GM19238 (cell line): ENCODE measurements around the gene ADGRL3.

Experiments
- DNase-seq: peaks from one replicate; pipeline ENCODE4 v3.0.0; 2011; ENCODE audit warnings: low spot score; ENCODE audit not compliant: insufficient read length

The ADGRL3 gene

GRCh38 chr4:61425315-61425714 lies 225.2 kb downstream of the ADGRL3 start:
- DNase-seq: no peak

- DNase-seq: no peak
These were observed 226.1 kb downstream of the ADGRL3 start for GRCh38 chr4:61426229-61426628.

- no peak for DNase-seq
These were observed 227.1 kb downstream of the ADGRL3 start for GRCh38 chr4:61427099-61427817.

DNA sequence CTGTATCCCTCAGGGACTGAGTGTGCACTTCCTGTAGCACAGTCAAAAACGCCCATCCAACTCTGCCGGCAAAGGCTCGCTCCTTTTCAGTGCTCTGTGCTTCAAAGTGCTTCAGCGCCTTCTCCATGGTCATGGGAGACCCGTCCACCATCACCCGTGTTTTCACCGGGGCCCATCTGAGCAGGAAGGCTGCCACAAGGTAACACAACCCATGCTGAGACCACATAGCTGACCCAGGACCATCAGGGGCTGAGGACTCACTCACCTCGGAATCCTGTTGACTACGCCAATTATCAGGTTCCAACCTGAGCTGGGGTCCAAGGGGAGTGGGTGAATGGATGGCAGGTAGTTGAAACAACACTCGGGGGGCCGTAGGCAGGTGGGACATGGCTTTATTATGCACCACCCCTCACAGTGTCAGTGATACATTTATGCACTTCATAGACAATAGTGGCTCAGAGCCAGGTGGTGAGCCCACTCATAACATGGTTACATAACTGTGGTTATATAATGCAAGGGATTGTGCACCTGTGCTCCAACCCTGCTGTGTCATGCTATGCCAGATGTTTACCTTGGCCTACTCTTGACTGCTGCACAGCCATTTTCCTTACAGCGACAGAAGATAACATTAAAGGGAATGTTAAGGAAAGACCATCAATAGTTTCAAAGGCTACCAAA lies 227.8 kb downstream of the ADGRL3 start:
- DNase-seq: no peak

DNA sequence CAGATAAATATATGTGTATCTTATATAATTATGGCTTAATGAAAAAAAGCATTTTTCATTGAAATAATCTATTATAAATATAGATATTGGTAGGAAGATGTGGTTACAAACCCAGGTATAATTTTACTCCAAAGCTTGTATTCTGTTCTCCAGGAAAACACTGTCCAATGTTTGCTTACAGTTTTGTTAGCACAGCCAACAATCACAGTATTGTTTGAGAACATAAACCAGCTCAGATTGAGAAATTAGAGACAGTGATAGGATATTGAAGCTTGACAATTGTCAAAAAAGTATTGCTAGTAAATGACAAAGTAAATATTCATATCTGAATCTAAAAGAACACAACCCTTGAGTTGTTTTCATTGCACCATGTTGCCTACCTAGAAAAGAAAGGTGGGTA lies 228.8 kb downstream of the ADGRL3 start:
- no peak for DNase-seq

DNA sequence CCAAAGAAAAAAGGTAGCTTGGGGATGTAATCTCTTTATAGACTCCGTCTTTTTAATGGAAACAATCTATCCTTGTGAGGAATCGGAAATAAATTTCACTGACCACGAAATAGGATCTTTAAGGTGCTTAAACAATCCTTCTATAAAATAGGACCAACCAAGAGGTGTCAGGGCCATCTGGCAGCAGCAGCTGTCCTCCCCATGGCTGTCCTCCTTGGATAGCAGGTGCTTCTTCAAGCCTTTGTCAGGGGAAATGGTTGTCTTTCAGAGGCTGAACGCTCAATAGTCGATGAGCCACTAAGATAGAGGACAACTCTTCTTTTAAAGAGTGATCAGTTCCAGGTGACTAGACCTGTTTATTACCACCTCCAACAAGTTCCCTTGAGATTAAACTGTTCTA lies 231.0 kb downstream of the ADGRL3 start:
- no peak for DNase-seq

GRCh38 chr4:61437923-61438322 lies 237.8 kb downstream of the ADGRL3 start:
- no peak for DNase-seq

DNA sequence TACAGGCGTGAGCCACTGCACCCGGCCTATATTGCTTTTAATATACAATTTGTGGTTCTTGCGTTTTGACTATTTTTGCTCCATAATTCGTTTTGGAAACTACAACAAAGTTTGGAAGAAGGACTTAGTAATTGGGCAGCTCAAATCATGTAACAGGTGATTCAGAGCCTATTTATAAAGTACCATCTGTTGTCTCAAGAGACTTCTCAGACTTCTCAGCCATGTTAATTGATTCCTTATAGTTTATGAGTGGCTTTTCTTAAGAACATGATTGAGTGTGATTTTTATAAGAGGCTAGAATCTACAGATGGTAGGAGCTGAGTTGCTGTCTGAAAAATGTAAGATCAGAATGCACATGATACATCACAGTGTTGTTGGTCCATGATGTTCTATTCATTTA lies 240.2 kb downstream of the ADGRL3 start:
- DNase-seq: no peak

- no peak for DNase-seq
These were observed 242.8 kb downstream of the ADGRL3 start for GRCh38 chr4:61442936-61443335.

GRCh38 chr4:61443813-61444510 lies 243.8 kb downstream of the ADGRL3 start:
- DNase-seq: no peak

DNA sequence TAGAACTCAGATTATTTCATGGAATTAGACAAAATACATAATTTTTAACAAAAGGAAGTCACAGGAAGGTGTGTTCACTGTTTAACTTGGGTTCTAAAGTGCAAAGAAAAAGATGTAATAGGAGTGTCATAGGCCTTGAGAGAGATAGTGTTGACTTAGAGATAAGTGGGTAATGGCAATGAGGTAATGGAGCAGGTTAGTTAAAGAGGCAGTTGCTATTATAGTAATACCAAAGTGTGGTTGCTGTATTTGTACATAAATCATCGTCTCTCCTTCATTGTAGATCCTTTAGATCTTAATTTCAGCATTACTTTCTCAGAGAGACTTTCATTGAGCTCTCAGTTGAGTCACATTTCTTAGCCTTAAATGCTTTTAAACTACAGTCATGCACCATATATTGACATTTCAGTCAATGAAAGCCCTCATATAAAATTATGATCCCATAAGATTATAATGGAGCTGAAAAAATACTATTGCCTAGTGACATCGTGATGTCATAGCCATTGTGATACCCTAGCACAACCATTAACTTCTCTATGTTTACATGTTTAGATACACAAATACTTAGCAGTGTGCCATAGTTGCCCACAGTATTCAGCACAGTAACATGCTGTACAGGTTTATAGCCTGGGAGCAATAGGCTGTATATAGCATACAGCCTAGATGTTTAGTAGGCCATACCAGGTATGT lies 245.4 kb downstream of the ADGRL3 start:
- DNase-seq: no peak

DNA sequence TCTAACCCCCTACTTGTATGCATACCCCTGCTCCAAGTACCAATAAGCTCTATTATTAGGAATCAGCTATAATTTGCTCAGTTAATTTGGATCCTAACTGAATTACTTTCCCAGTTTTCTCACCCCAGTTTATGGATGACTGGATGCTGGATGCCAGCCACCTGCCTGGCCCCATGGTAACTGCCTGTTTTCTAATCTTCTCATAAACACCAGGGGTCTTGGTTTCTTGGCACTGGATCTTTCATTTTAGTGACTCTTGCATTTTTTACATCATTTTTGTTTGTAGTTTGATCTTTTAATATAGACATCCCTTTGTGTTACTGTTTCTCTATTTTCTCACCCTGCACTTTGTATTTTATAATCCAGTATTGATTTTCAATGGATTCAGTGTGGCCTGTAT lies 246.8 kb downstream of the ADGRL3 start:
- no peak for DNase-seq

DNA sequence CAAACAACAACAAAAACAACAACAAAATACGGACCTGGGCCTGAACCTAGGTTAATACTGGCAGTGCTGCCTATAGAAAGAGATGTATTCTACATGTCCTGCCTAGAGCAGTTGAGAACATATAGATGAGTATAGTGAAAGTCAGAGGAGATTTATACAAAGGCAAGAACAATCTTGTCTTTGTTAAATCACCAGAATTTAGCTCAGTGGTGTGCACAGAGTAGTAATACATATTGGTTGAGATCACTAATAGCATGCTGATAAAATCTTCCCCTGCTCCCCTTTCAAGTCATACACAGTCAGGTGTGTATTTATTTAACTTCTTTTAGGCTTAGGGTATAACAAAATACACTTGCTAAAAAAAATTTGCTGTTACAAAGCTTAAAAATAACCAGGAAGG lies 247.8 kb downstream of the ADGRL3 start:
- DNase-seq: no peak

GRCh38 chr4:61451935-61452334 lies 251.8 kb downstream of the ADGRL3 start:
- DNase-seq: no peak

DNA sequence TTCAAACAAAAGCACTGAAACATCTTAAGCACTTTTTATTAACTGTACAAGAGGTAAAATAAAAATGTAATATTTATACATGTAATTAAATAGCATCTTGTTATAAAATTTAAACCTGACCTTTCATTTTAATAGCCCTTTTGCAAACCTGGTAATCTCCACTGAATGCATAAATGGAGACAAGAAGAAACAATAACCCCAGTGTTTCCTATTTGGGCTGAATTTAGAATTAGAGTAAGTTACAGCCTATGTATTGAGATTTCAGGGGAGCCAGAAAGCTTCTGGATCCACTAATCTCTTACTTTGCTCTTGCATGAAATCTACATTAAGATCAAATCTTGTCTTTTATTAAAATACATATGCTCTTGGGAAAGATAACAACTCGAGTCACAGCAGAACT lies 261.8 kb downstream of the ADGRL3 start:
- DNase-seq: no peak

- DNase-seq: no peak
These were observed 262.6 kb downstream of the ADGRL3 start for GRCh38 chr4:61462451-61463326.

DNA sequence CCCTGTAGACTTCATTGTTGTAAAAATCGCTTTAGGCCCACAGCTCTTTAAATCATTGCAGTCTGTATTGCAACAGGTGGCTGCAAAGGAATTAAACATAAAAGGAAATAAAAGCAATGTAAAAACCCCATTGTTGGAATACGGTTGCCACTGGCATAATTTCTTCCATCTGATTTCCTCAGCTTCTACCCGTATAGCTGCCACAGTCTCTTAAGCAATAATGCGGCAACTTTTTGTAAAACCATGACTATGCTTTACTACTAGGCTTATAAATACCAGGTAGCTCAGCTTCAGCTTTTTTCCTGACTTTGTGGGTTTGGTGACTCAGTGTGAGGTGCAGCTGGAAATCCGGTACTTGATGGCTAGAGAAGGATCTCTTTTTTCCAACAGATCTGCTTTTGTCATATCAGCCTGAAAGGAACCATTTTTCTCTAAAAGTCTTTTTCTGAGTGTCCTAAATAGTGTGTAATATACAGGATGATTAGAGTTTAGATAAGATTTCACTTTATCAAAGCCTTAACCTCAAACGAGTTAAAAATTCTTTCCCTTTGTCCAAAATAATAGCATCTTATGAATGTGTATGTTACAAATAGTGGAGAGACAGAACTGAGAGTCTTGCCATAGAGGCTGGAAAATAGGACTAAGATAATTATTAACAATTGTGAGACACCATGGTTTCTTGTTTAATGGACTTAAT lies 268.0 kb downstream of the ADGRL3 start:
- no peak for DNase-seq

DNA sequence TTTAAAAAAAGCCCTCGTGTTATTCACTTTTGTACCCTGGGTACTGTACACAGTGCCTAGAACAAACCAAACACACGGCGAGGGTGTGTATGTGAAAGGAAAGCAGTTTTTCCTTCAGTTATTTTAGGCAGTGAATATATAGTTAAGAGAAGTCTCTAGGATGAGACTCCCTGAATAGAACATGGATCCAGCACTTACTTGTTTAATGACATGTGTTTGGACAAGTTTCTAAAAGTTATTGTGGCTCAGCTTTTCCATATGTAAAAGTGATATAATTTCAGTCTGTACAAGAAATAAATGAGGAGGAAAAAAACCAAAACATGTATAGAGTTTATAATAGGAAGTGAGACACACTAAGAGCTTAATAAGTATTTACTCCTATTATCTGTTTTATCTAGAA lies 273.2 kb downstream of the ADGRL3 start:
- no peak for DNase-seq

DNA sequence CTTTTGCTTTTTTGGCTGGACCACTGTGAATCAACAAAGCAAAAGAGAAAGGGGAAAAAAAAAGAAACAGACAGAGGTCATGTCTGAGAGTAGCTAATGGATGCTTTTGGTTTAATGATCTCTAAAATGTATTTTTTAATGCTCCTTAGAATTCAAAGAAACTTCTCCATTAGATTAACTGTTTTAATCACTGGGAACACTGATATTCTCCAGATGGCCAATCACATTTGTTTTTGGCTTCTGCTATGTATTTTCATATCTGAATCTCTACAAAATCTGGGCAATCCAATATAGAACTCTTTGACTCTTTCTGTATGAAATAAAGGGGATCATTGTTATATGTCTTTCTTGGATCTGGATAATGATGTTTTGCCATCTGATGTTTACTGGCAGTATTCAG lies 278.2 kb downstream of the ADGRL3 start:
- no peak for DNase-seq

DNA sequence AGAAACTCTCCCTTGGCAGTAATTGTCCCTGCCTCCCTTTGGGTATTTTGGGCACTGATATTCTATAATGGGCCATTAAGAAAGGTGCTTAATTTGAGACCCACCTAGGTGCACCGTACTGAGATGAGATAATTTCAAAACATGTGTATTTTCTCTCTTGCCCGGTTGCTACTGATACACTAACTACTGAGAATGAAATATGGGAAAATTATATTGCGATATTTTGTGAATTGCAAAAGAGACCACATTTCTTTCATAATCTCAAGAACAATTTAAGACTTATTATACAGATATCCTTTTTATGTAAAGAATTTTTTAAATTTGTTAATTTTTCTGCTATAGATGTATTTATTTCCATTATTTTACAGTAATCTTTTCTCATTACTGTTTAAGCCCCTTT lies 284.9 kb downstream of the ADGRL3 start:
- no peak for DNase-seq
